ENCODE measurements around the gene DIPK2A.

- TF ChIP-seq POLR2A (IDR thresholded peaks at IDR 0.05) (no peak), CTCF (IDR thresholded peaks at IDR 0.05) (no peak), POLR2AphosphoS5 (IDR thresholded peaks at IDR 0.05) (no peak)
These were observed 20.1 kb downstream of the DIPK2A start for GRCh38 chr3:143991713-143992112.
